Renal cortex interstitium (tissue), 11 donors: ENCODE results near the gene MYO5B. TPM values are rescaled to one million over a fixed set of nuclear protein-coding genes. Genes with fewer than 3 reads are reported as not detected.

ENCODE experiments used
- DNase-seq, 11 donors: peaks; one replicate each; pipeline ENCODE4 v3.0.0-alpha.2; 2013; ENCODE audit warnings: low read depth in 9 of 11, low spot score in 4 of 11; ENCODE audit errors: extremely low read depth in 1 of 11
- polyA plus RNA-seq, 3 donors: library from polyadenylated mRNA; unstranded; fragments of 120-200 nt; gene quantifications; one replicate each; pipeline ENCODE4 v1.2.1, GENCODE V29; 2013; ENCODE audit not compliant: insufficient read length in 3 of 3

The MYO5B gene
- polyA plus RNA-seq, 3 donors: 25.7 to 31.3 (median 27.1) TPM

GRCh38 chr18:49859725-49860124, 335.2 kb downstream of the MYO5B start:
- no peak for DNase-seq

GRCh38 chr18:49859021-49859359, 336.0 kb downstream of the MYO5B start:
- DNase-seq: no peak

- peak; percentile 29 to 71 (median 58) for DNase-seq
Observed at GRCh38 chr18:49858309-49859020, 336.5 kb downstream of the MYO5B start.

- no peak for DNase-seq
Observed at GRCh38 chr18:49857708-49858107, 337.2 kb downstream of the MYO5B start.

GRCh38 chr18:49856496-49856895, 338.5 kb downstream of the MYO5B start:
- DNase-seq: no peak

- DNase-seq: no peak
Observed at GRCh38 chr18:49855711-49856415, 339.1 kb downstream of the MYO5B start.

- DNase-seq: no peak
Observed at GRCh38 chr18:49854681-49855080, 340.3 kb downstream of the MYO5B start.

GRCh38 chr18:49853436-49853835, 341.5 kb downstream of the MYO5B start:
- no peak for DNase-seq

GRCh38 chr18:49853011-49853410, 341.9 kb downstream of the MYO5B start:
- DNase-seq: no peak

GRCh38 chr18:49851624-49852023, 343.3 kb downstream of the MYO5B start:
- DNase-seq: no peak

- no peak for DNase-seq
Observed at GRCh38 chr18:49850636-49851035, 344.3 kb downstream of the MYO5B start.

GRCh38 chr18:49849331-49850217, 345.4 kb downstream of the MYO5B start:
- peak in 6 of 11 donors; percentile 16 to 63 (median 31) for DNase-seq

GRCh38 chr18:49848115-49848514, 346.8 kb downstream of the MYO5B start:
- DNase-seq: no peak

GRCh38 chr18:49847524-49847923, 347.4 kb downstream of the MYO5B start:
- DNase-seq: no peak

GRCh38 chr18:49846718-49847470, 348.1 kb downstream of the MYO5B start:
- no peak for DNase-seq

GRCh38 chr18:49846361-49846662, 348.6 kb downstream of the MYO5B start:
- DNase-seq: no peak

- DNase-seq: no peak
Observed at GRCh38 chr18:49845629-49846360, 349.2 kb downstream of the MYO5B start.

GRCh38 chr18:49844903-49845302, 350.0 kb downstream of the MYO5B start:
- no peak for DNase-seq
